ENCODE results near the gene IFNGR1.

DNA sequence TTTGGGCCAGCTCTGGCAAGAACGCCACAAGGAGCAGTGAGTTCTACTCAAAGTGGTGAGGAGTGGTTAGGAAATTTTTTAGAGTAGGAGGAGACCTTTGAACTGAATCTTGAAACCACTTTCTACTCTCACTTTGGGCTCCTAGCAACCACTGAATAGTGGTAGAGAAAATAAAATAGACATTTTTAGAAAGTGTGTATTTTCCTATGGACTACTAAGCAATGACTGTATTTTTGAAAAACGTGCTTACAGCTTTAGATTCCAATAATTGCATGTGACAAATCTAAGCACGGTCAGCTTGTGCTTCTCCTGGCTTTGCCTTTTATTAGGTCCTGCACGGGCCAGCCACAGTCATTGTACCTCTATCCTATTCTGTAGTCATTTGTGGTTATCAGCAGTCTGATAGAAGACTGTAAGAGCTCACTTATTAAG, 8.7 kb upstream of the IFNGR1 start:
- TF ChIP-seq, protein P1, sequence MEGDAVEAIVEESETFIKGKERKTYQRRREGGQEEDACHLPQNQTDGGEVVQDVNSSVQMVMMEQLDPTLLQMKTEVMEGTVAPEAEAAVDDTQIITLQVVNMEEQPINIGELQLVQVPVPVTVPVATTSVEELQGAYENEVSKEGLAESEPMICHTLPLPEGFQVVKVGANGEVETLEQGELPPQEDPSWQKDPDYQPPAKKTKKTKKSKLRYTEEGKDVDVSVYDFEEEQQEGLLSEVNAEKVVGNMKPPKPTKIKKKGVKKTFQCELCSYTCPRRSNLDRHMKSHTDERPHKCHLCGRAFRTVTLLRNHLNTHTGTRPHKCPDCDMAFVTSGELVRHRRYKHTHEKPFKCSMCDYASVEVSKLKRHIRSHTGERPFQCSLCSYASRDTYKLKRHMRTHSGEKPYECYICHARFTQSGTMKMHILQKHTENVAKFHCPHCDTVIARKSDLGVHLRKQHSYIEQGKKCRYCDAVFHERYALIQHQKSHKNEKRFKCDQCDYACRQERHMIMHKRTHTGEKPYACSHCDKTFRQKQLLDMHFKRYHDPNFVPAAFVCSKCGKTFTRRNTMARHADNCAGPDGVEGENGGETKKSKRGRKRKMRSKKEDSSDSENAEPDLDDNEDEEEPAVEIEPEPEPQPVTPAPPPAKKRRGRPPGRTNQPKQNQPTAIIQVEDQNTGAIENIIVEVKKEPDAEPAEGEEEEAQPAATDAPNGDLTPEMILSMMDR (IDR thresholded peaks at IDR 0.05; ENCODE audit: poor library complexity), result no peak
- TF ChIP-seq EZH2phosphoT487 (IDR thresholded peaks at IDR 0.05; ENCODE audit: low read depth, severe bottlenecking, unreplicated experiment), result no peak
